DND-41 (cell line): ENCODE results near the gene ZNF497.

Experiments
- CTCF ChIP-seq: IDR thresholded peaks from 2 replicates; pipeline ENCODE4 v1.5.1; 2012; ENCODE audit warnings: borderline replicate concordance, low read length, moderate library complexity, mild to moderate bottlenecking; ENCODE audit not compliant: poor library complexity, severe bottlenecking; ENCODE audit errors: extremely low read depth
- EZH2 ChIP-seq: IDR thresholded peaks from 3 replicates; pipeline ENCODE4 v1.6.1; 2012; ENCODE audit warnings: borderline replicate concordance, low read depth, mild to moderate bottlenecking, moderate library complexity, low read length, inconsistent platforms; ENCODE audit not compliant: severe bottlenecking

GRCh38 chr19:58397533-58398037 lies 35.0 kb upstream of the ZNF497 start:
- TF ChIP-seq CTCF (no peak), EZH2 (no peak)
